ENCODE data around the gene KIF1B.
"Not testable (repeated sequence)": the region's sequence is repeated elsewhere in the genome, so short reads cannot be mapped to it uniquely, and the experiment has no call there.

The KIF1B gene

GRCh38 chr1:10217748-10218441 is 7.5 kb downstream of the KIF1B start:
- no peak for DNase-seq (ENCODE audit: extremely low spot score)
- POLR2A ChIA-PET: no interaction called here
- CTCF ChIA-PET: interaction anchor here (0.8 kb wide), 1 partner anchor 8 kb away, joined by 6 read pairs; the partner anchor contains the start of gene KIF1B
- TF ChIP-seq TARDBP (IDR thresholded peaks at IDR 0.05): no peak
- TF ChIP-seq HDGF (IDR thresholded peaks at IDR 0.05; ENCODE audit: borderline replicate concordance): no peak
- no peak for TF ChIP-seq FOXM1 (IDR thresholded peaks at IDR 0.05; ENCODE audit: borderline replicate concordance)
- no peak for TF ChIP-seq SP1 (IDR thresholded peaks at IDR 0.05)
- no peak for TF ChIP-seq LEF1 (IDR thresholded peaks at IDR 0.05; ENCODE audit: borderline replicate concordance)

DNA sequence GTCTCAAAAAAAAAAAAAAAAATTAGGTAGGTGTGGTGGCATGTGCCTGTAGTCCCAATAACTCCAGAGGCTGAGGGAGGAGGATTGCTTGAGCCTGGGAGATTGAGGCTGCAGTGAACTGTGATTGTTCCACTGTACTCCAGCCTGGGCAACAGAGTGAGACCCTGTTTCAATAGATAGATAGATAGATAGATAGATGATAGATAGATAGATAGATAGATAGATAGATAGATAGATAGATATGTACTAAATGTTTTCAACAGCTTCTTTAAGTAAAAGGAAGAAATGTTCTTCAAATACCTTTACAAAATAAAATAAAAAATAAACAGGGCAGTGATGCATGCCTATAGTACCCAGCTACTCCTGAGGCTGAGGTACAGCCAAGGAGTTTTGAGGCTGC is 9.8 kb downstream of the KIF1B start:
- TF ChIP-seq LEF1 (IDR thresholded peaks at IDR 0.05; ENCODE audit: borderline replicate concordance) (no peak), CTBP1 (IDR thresholded peaks at IDR 0.05; ENCODE audit: borderline replicate concordance) (no peak), ELF4 (IDR thresholded peaks at IDR 0.05) (no peak), BHLHE40 (IDR thresholded peaks at IDR 0.05; ENCODE audit: borderline replicate concordance) (no peak), FOXK2 (IDR thresholded peaks at IDR 0.05) (no peak), L3MBTL2 (conservative IDR thresholded peaks at IDR 0.05) (no peak), FOXM1 (IDR thresholded peaks at IDR 0.05; ENCODE audit: borderline replicate concordance) (no peak), ZNF384 (IDR thresholded peaks at IDR 0.05) (no peak), TARDBP (IDR thresholded peaks at IDR 0.05) (no peak), HDGF (IDR thresholded peaks at IDR 0.05; ENCODE audit: borderline replicate concordance) (no peak), NFRKB (IDR thresholded peaks at IDR 0.05) (no peak), FOXA1 (IDR thresholded peaks at IDR 0.05) (no peak), SP1 (IDR thresholded peaks at IDR 0.05) (no peak), SUZ12 (IDR thresholded peaks at IDR 0.05) (no peak)
- TF ChIP-seq, protein P1, sequence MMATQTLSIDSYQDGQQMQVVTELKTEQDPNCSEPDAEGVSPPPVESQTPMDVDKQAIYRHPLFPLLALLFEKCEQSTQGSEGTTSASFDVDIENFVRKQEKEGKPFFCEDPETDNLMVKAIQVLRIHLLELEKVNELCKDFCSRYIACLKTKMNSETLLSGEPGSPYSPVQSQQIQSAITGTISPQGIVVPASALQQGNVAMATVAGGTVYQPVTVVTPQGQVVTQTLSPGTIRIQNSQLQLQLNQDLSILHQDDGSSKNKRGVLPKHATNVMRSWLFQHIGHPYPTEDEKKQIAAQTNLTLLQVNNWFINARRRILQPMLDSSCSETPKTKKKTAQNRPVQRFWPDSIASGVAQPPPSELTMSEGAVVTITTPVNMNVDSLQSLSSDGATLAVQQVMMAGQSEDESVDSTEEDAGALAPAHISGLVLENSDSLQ (IDR thresholded peaks at IDR 0.05): no peak
- ChIA-PET CTCF (interaction anchor here (0.6 to 1.0 kb wide), 2 partner anchors 9 to 10 kb away, joined by 3 read pairs; no protein-coding TSS in a partner anchor), POLR2A (no interaction called here)
- no peak for DNase-seq (ENCODE audit: extremely low spot score)

DNA sequence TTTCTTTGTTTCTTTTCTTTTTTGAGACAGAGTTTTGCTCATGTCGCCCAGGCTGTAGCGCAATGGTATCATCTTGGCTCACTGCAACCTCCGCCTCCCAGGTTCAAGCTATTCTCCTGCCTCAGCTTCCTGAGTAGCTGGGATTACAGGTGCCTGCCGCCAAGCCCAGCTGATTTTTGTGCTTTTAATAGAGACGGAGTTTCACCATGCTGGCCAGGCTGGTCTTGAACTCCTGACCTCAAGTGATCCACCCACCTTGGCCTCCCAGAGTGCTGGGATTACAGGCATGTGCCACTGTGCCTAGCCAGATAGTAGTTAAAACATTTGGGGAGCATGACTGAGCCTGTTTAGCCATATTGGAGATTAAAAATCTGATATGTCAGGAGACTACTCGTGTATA is 10.3 kb downstream of the KIF1B start:
- ChIA-PET CTCF (interaction anchor here (0.6 to 1.0 kb wide), 4 partner anchors 9 to 1201 kb away, joined by 3 read pairs; no protein-coding TSS in a partner anchor), POLR2A (interaction anchor here (1.2 kb wide), 1 partner anchor 11 kb away, joined by 6 read pairs; the partner anchor contains the start of gene KIF1B)
- not testable (repeated sequence) for DNase-seq (ENCODE audit: extremely low spot score)

DNA sequence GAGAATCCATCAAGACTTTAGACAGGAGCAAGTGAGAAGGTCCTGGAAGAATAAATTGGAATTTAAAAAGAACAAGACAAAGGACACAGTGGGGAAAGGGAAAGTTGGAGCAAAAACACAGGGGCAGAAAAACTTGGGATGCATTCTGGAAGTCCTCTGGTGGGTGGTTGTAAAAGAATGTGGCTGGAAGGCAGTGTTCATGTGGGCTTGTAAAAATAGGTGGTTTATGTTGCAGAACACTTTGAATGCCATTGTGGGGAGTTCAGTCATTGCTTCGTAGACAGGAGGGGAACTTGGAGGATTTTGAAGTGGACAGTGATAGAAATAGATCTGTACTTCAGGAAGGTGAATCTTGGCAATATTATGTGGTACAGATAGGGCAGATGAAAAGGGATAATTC is 15.2 kb downstream of the KIF1B start:
- DNase-seq (ENCODE audit: extremely low spot score): no peak
- TF ChIP-seq HDGF (IDR thresholded peaks at IDR 0.05; ENCODE audit: borderline replicate concordance) (no peak), NFRKB (IDR thresholded peaks at IDR 0.05) (no peak), SUZ12 (IDR thresholded peaks at IDR 0.05) (no peak), SP1 (IDR thresholded peaks at IDR 0.05) (no peak), L3MBTL2 (conservative IDR thresholded peaks at IDR 0.05) (no peak)
- TF ChIP-seq, protein P1 (IDR thresholded peaks at IDR 0.05): no peak
- ChIA-PET POLR2A (no interaction called here), CTCF (interaction anchor here (0.8 kb wide), 1 partner anchor 16 kb away, joined by 3 read pairs; no protein-coding TSS in a partner anchor)

GRCh38 chr1:10228528-10228927 is 18.2 kb downstream of the KIF1B start:
- DNase-seq (ENCODE audit: extremely low spot score): no peak
- TF ChIP-seq BHLHE40 (IDR thresholded peaks at IDR 0.05; ENCODE audit: borderline replicate concordance): no peak
- TF ChIP-seq SUZ12 (IDR thresholded peaks at IDR 0.05): no peak
- no peak for TF ChIP-seq FOXA1 (IDR thresholded peaks at IDR 0.05)
- no peak for TF ChIP-seq CTBP1 (IDR thresholded peaks at IDR 0.05; ENCODE audit: borderline replicate concordance)
- no peak for TF ChIP-seq NFRKB (IDR thresholded peaks at IDR 0.05)
- TF ChIP-seq HDGF (IDR thresholded peaks at IDR 0.05; ENCODE audit: borderline replicate concordance): no peak
- TF ChIP-seq FOXM1 (IDR thresholded peaks at IDR 0.05; ENCODE audit: borderline replicate concordance): no peak
- no peak for TF ChIP-seq LEF1 (IDR thresholded peaks at IDR 0.05; ENCODE audit: borderline replicate concordance)
- TF ChIP-seq L3MBTL2 (conservative IDR thresholded peaks at IDR 0.05): no peak
- no peak for TF ChIP-seq ZNF384 (IDR thresholded peaks at IDR 0.05)
- no peak for TF ChIP-seq ARNT (IDR thresholded peaks at IDR 0.05)
- no peak for TF ChIP-seq FOXK2 (IDR thresholded peaks at IDR 0.05)
- TF ChIP-seq, protein P1 (IDR thresholded peaks at IDR 0.05): no peak
- ChIA-PET POLR2A (interaction anchor here (1.7 kb wide), 1 partner anchor 19 kb away, joined by 5 read pairs; the partner anchor contains the start of gene KIF1B), CTCF (interaction anchor here (0.7 kb wide), 1 partner anchor 357 kb away, joined by 6 read pairs; no protein-coding TSS in a partner anchor)

DNA sequence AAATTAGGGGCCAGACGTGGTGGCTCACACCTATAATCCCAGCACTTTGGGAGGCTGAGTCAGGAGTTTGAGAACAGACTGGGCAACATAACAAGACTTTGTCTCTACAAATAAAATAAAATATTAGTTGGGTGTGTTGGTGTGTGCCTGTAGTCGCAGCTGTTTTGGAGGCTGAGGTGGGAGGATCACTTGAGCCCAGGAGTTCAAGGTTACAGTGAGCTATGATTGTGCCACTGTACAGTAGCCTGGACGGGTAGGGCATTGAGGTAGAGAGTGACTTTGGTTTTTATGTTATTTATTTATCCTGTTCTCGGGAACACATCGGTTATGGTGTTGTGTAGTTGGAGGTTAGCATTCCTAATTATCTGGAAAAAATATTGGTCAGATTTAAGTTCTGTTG is 19.5 kb downstream of the KIF1B start:
- ChIA-PET CTCF (no interaction called here), POLR2A (no interaction called here)
- TF ChIP-seq ZNF384 (IDR thresholded peaks at IDR 0.05) (0 out of 2 replicates have a peak, but pooled peaks have one; percentile 12), LEF1 (IDR thresholded peaks at IDR 0.05; ENCODE audit: borderline replicate concordance) (no peak)
- DNase-seq (ENCODE audit: extremely low spot score): no peak

GRCh38 chr1:10232163-10232562 is 21.8 kb downstream of the KIF1B start:
- TF ChIP-seq ZNF384 (IDR thresholded peaks at IDR 0.05) (no peak), ELF4 (IDR thresholded peaks at IDR 0.05) (no peak), BHLHE40 (IDR thresholded peaks at IDR 0.05; ENCODE audit: borderline replicate concordance) (no peak), TARDBP (IDR thresholded peaks at IDR 0.05) (no peak), ARNT (IDR thresholded peaks at IDR 0.05) (no peak), FOXM1 (IDR thresholded peaks at IDR 0.05; ENCODE audit: borderline replicate concordance) (no peak), HDGF (IDR thresholded peaks at IDR 0.05; ENCODE audit: borderline replicate concordance) (no peak), FOXK2 (IDR thresholded peaks at IDR 0.05) (no peak), SP1 (IDR thresholded peaks at IDR 0.05) (no peak), CTBP1 (IDR thresholded peaks at IDR 0.05; ENCODE audit: borderline replicate concordance) (no peak)
- TF ChIP-seq, protein P1 (IDR thresholded peaks at IDR 0.05): no peak
- CTCF ChIA-PET: no interaction called here
- no peak for DNase-seq (ENCODE audit: extremely low spot score)
- POLR2A ChIA-PET: no interaction called here
